Body of pancreas (tissue), 4 donors: ENCODE results near the gene KRTAP19-6. TPM values are rescaled to one million over a fixed set of nuclear protein-coding genes. Genes with fewer than 3 reads are reported as not detected.

ENCODE experiments used
- ATAC-seq: fragments of 150-250 bp; one replicate; pipeline ENCODE4 v1.9.1; 2016
- DNase-seq, 4 donors: peaks; one replicate each; pipeline ENCODE4 v3.0.0-alpha.2; 2019
- H3K27ac ChIP-seq, 4 donors: fragments of 200-600 bp; sonication (generic); 1 replicate in 3 of 4; 2 replicates in 1 of 4; pipeline versions ENCODE4 v1.5.1 to v1.6.1; 2016 to 2019; ENCODE audit warnings: mild to moderate bottlenecking in 1 of 4, mixed read lengths in 1 of 4, moderate library complexity in 1 of 4
- H3K27me3 ChIP-seq, 2 donors: fragments of 200-600 bp; sonication (generic); one replicate each; pipeline ENCODE4 v1.6.0; 2016; ENCODE audit warnings: mild to moderate bottlenecking in 1 of 2
- H3K36me3 ChIP-seq, 2 donors: fragments of 200-600 bp; sonication (generic); replicated peaks in 1 of 2; 2 replicates each; pipeline ENCODE4 v1.5.1; 2016; ENCODE audit warnings: low read depth in 2 of 2; ENCODE audit not compliant: insufficient read depth in 1 of 2
- H3K4me1 ChIP-seq: fragments of 200-600 bp; sonication (generic); one replicate; pipeline ENCODE4 v1.6.0; 2016
- H3K4me3 ChIP-seq, 2 donors: fragments of 200-600 bp; sonication (generic); 1 replicate in 1 of 2; 2 replicates in 1 of 2; pipeline ENCODE4 v1.5.1; 2016 to 2019
- H3K9me3 ChIP-seq, 3 donors: fragments of 200-600 bp; sonication (generic); 1 replicate in 2 of 3; 2 replicates in 1 of 3; pipeline ENCODE4 v1.5.1; 2016
- CTCF ChIP-seq, 7 experiments: fragments of 450-650 bp in 4 of 7; fragments of 200-600 bp in 3 of 7; sonication (generic) in 3 of 7; IDR thresholded peaks; one replicate each; pipeline ENCODE4 v1.5.1; 2016 to 2019; ENCODE audit warnings: antibody characterized with exemption in 7 of 7
- POLR2A ChIP-seq, 3 donors: fragments of 450-650 bp; IDR thresholded peaks; one replicate each; pipeline ENCODE4 v1.6.1; 2016; ENCODE audit warnings: antibody characterized with exemption in 3 of 3, mild to moderate bottlenecking in 2 of 3
- WGBS, 2 donors: methylation state at CpG; one replicate each; pipeline ENCODE4 v1.1.5; 2017; 5-methylcytosine and 5-hydroxymethylcytosine counted together
- intact Hi-C: fragments of 100-400 bp; cut with DNase I; formaldehyde crosslinking; loops from one replicate; pipeline ENCODE4 v1.15.1; 2023
- total RNA-seq, 2 donors: library from RNA; depleted of rRNA; stranded (reverse); fragments of >200 nt; gene quantifications; one replicate each; pipeline ENCODE4 v1.1.0, GENCODE V29; 2016

KRTAP19-6 gene
- not detected for total RNA-seq

GRCh38 chr21:30541764-30542163 is at the start of gene KRTAP19-6:
TSS of gene KRTAP19-6 (minus strand) at chr21:30541864. CDS start at chr21:30541833, 31 bp downstream.
- H3K9me3 ChIP-seq = no peaks in the 10 kb centered on the region
- DNase-seq (no peak), ATAC-seq (no peak)
- H3K4me3 ChIP-seq = no peak within 1 kb of the TSS
- H3K4me1 ChIP-seq = no peaks in the 10 kb centered on the region
- no peaks in the 10 kb centered on the region for H3K36me3 ChIP-seq
- intact Hi-C loops = no loop called here
- no peak within 1 kb of the TSS for H3K27ac ChIP-seq
- TF ChIP-seq POLR2A (IDR thresholded peaks at IDR 0.05) (no peak), CTCF (IDR thresholded peaks at IDR 0.05) (no peak)
- H3K27me3 ChIP-seq = no peaks in the 10 kb centered on the region
- 52 to 60% methylated on average over 1 of the region's 1 CpG for WGBS, 2 donors

- no peak for TF ChIP-seq CTCF (IDR thresholded peaks at IDR 0.05)
- no peak for TF ChIP-seq POLR2A (IDR thresholded peaks at IDR 0.05)
- Histone ChIP-seq H3K27ac (no peak within 1 kb of the TSS), H3K4me1 (no peaks in the 10 kb centered on the region), H3K9me3 (no peaks in the 10 kb centered on the region), H3K36me3 (no peaks in the 10 kb centered on the region), H3K4me3 (no peak within 1 kb of the TSS), H3K27me3 (no peaks in the 10 kb centered on the region)
- no peak for ATAC-seq
- intact Hi-C loops = no loop called here
- DNase-seq = no peak
Observed at GRCh38 chr21:30590297-30590696, 48.6 kb upstream of the KRTAP19-6 start, which contains the start of gene KRTAP22-2. TSS of gene KRTAP22-2 (minus strand) at chr21:30590397.

GRCh38 chr21:30582870-30583269 is 41.2 kb upstream of the KRTAP19-6 start:
- Histone ChIP-seq H3K4me3 (no peak overlapping the region), H3K27ac (no peak overlapping the region), H3K36me3 (no peaks in the 10 kb centered on the region), H3K4me1 (no peaks in the 10 kb centered on the region), H3K9me3 (no peaks in the 10 kb centered on the region), H3K27me3 (no peaks in the 10 kb centered on the region)
- TF ChIP-seq CTCF (IDR thresholded peaks at IDR 0.05) (no peak), POLR2A (IDR thresholded peaks at IDR 0.05) (no peak)
- intact Hi-C loops = no loop called here
- DNase-seq (no peak), ATAC-seq (no peak)
- 14 to 18% methylated on average over 1 of the region's 1 CpG for WGBS, 2 donors

- H3K27ac ChIP-seq = no peak overlapping the region
- no peaks in the 10 kb centered on the region for H3K36me3 ChIP-seq
- no peaks in the 10 kb centered on the region for H3K27me3 ChIP-seq
- H3K4me1 ChIP-seq = no peaks in the 10 kb centered on the region
- no peak overlapping the region for H3K4me3 ChIP-seq
- WGBS, 2 donors = 44 to 48% methylated on average over 3 of the region's 3 CpGs
- ATAC-seq (no peak), DNase-seq (no peak)
- H3K9me3 ChIP-seq = no peaks in the 10 kb centered on the region
- TF ChIP-seq CTCF (IDR thresholded peaks at IDR 0.05) (no peak), POLR2A (IDR thresholded peaks at IDR 0.05) (no peak)
- intact Hi-C loops = no loop called here
Observed at GRCh38 chr21:30580132-30580531, 38.5 kb upstream of the KRTAP19-6 start.

- DNase-seq (no peak), ATAC-seq (no peak)
- intact Hi-C loops = no loop called here
- 50 to 52% methylated on average over 1 of the region's 1 CpG for WGBS, 2 donors
- Histone ChIP-seq H3K27ac (no peak overlapping the region), H3K9me3 (no peaks in the 10 kb centered on the region), H3K4me3 (no peak overlapping the region), H3K4me1 (no peaks in the 10 kb centered on the region), H3K36me3 (no peaks in the 10 kb centered on the region), H3K27me3 (no peaks in the 10 kb centered on the region)
- TF ChIP-seq CTCF (IDR thresholded peaks at IDR 0.05) (no peak), POLR2A (IDR thresholded peaks at IDR 0.05) (no peak)
Observed at GRCh38 chr21:30579346-30579745, 37.7 kb upstream of the KRTAP19-6 start.
